ENCODE results near the gene VCAN.

The VCAN gene

GRCh38 chr5:83524345-83524744, 52.8 kb downstream of the VCAN start:
- no peaks in the 10 kb centered on the region for H3K36me3 ChIP-seq (replicated peaks; ENCODE audit: insufficient read depth, low read length)
- DNase-seq, result no peak
- TF ChIP-seq EZH2phosphoT487 (IDR thresholded peaks at IDR 0.05; ENCODE audit: low read length), result no peak
- TF ChIP-seq EZH2 (optimal IDR thresholded peaks at IDR 0.05; ENCODE audit: low read depth, low read length), result no peak
- TF ChIP-seq CTCF (IDR thresholded peaks at IDR 0.05; ENCODE audit: low read length), result no peak
- H4K20me1 ChIP-seq (ENCODE audit: insufficient read depth, low read length), result no peaks in the 10 kb centered on the region
- no peaks in the 10 kb centered on the region for H3K27me3 ChIP-seq (replicated peaks; ENCODE audit: insufficient read depth, low read length)
- no peaks in the 10 kb centered on the region for H3K4me1 ChIP-seq (ENCODE audit: low read length)
- no peaks in the 10 kb centered on the region for H3K9me3 ChIP-seq (replicated peaks; ENCODE audit: insufficient read depth, low read length)
- H3K4me2 ChIP-seq (ENCODE audit: low read depth, low read length), result no peak overlapping the region
- no peaks in the 10 kb centered on the region for H3F3A ChIP-seq (ENCODE audit: insufficient read depth, low read length)
- H3K27ac ChIP-seq (ENCODE audit: low read length), result no peak overlapping the region
- no peak overlapping the region for H3K4me3 ChIP-seq (ENCODE audit: low read length)
- no peaks in the 10 kb centered on the region for H3K9me2 ChIP-seq (replicated peaks; ENCODE audit: insufficient read depth, low read length)
- no peak overlapping the region for H3K9ac ChIP-seq (ENCODE audit: low read length)
- H2AFZ ChIP-seq (ENCODE audit: low read length), result no peak overlapping the region
- H3K79me2 ChIP-seq (ENCODE audit: low read length), result no peaks in the 10 kb centered on the region

GRCh38 chr5:83524991-83525390, 53.4 kb downstream of the VCAN start:
- no peak for TF ChIP-seq EZH2 (optimal IDR thresholded peaks at IDR 0.05; ENCODE audit: low read depth, low read length)
- no peak for TF ChIP-seq CTCF (IDR thresholded peaks at IDR 0.05; ENCODE audit: low read length)
- TF ChIP-seq EZH2phosphoT487 (IDR thresholded peaks at IDR 0.05; ENCODE audit: low read length), result no peak
- Histone ChIP-seq H3K27me3 (replicated peaks; ENCODE audit: insufficient read depth, low read length) (no peaks in the 10 kb centered on the region), H3K9ac (ENCODE audit: low read length) (no peak overlapping the region), H3K79me2 (ENCODE audit: low read length) (no peaks in the 10 kb centered on the region), H3K27ac (ENCODE audit: low read length) (no peak overlapping the region), H3K9me2 (replicated peaks; ENCODE audit: insufficient read depth, low read length) (no peaks in the 10 kb centered on the region), H3K4me1 (ENCODE audit: low read length) (no peaks in the 10 kb centered on the region), H2AFZ (ENCODE audit: low read length) (no peak overlapping the region), H3K4me3 (ENCODE audit: low read length) (no peak overlapping the region), H3K9me3 (replicated peaks; ENCODE audit: insufficient read depth, low read length) (no peaks in the 10 kb centered on the region), H3K36me3 (replicated peaks; ENCODE audit: insufficient read depth, low read length) (no peaks in the 10 kb centered on the region), H3K4me2 (ENCODE audit: low read depth, low read length) (no peak overlapping the region), H3F3A (ENCODE audit: insufficient read depth, low read length) (no peaks in the 10 kb centered on the region), H4K20me1 (ENCODE audit: insufficient read depth, low read length) (no peaks in the 10 kb centered on the region)
- DNase-seq, result no peak

- H3K9ac ChIP-seq (ENCODE audit: low read length), result no peak overlapping the region
- no peak overlapping the region for H3K27ac ChIP-seq (ENCODE audit: low read length)
- H3K9me2 ChIP-seq (replicated peaks; ENCODE audit: insufficient read depth, low read length), result no peaks in the 10 kb centered on the region
- DNase-seq, result no peak
- H2AFZ ChIP-seq (ENCODE audit: low read length), result no peak overlapping the region
- H3K36me3 ChIP-seq (replicated peaks; ENCODE audit: insufficient read depth, low read length), result no peaks in the 10 kb centered on the region
- no peaks in the 10 kb centered on the region for H3K27me3 ChIP-seq (replicated peaks; ENCODE audit: insufficient read depth, low read length)
- H3F3A ChIP-seq (ENCODE audit: insufficient read depth, low read length), result no peaks in the 10 kb centered on the region
- no peaks in the 10 kb centered on the region for H3K79me2 ChIP-seq (ENCODE audit: low read length)
- H4K20me1 ChIP-seq (ENCODE audit: insufficient read depth, low read length), result no peaks in the 10 kb centered on the region
- H3K4me3 ChIP-seq (ENCODE audit: low read length), result no peak overlapping the region
- no peaks in the 10 kb centered on the region for H3K4me1 ChIP-seq (ENCODE audit: low read length)
- no peaks in the 10 kb centered on the region for H3K9me3 ChIP-seq (replicated peaks; ENCODE audit: insufficient read depth, low read length)
- H3K4me2 ChIP-seq (ENCODE audit: low read depth, low read length), result no peak overlapping the region
- no peak for TF ChIP-seq EZH2 (optimal IDR thresholded peaks at IDR 0.05; ENCODE audit: low read depth, low read length)
- no peak for TF ChIP-seq EZH2phosphoT487 (IDR thresholded peaks at IDR 0.05; ENCODE audit: low read length)
- no peak for TF ChIP-seq CTCF (IDR thresholded peaks at IDR 0.05; ENCODE audit: low read length)
Measured at GRCh38 chr5:83526289-83526688, 54.7 kb downstream of the VCAN start.

Data from MM.1S (cell line).